Anterior cingulate cortex (tissue), 58 donors: ENCODE results near the gene COQ8B.
"Not testable (repeated sequence)": the region's sequence is repeated elsewhere in the genome, so short reads cannot be mapped to it uniquely, and the experiment has no call there.

Experiments
- DNase-seq, 58 donors: peaks; one replicate each; lab custom pipeline; 2025; lab: John Stamatoyannopoulos, UW

The COQ8B gene

GRCh38 chr19:40716482-40717324 is at the start of gene COQ8B, which contains the start of gene ITPKC:
COQ8B (minus strand) TSS chr19:40716886; CDS start chr19:40714632, 2,254 bp downstream.
ITPKC (plus strand) TSS chr19:40717112; CDS start chr19:40717136, 24 bp downstream.
- DNase-seq = peak; percentile 78 to 100 (median 98)

GRCh38 chr19:40766385-40766784 is 49.7 kb upstream of the COQ8B start:
- not testable (repeated sequence) for DNase-seq

GRCh38 chr19:40763963-40764362 is 47.3 kb upstream of the COQ8B start:
- DNase-seq = no peak

GRCh38 chr19:40763526-40763925 is 46.8 kb upstream of the COQ8B start:
- DNase-seq = no peak

GRCh38 chr19:40762754-40763470 is 46.2 kb upstream of the COQ8B start:
- no peak for DNase-seq

GRCh38 chr19:40759352-40759751 is 42.7 kb upstream of the COQ8B start:
- no peak for DNase-seq

GRCh38 chr19:40758491-40758890 is 41.8 kb upstream of the COQ8B start:
- DNase-seq = no peak

GRCh38 chr19:40756502-40757110 is 39.9 kb upstream of the COQ8B start:
- DNase-seq = no peak

- no peak for DNase-seq
Observed at GRCh38 chr19:40755791-40756190, 39.1 kb upstream of the COQ8B start.

GRCh38 chr19:40755248-40755624 is 38.5 kb upstream of the COQ8B start:
- no peak for DNase-seq

GRCh38 chr19:40754611-40755247 is 38.0 kb upstream of the COQ8B start:
- peak in 2 of 58 donors; percentile 6 to 13 for DNase-seq

- no peak for DNase-seq
Observed at GRCh38 chr19:40752257-40752781, 35.6 kb upstream of the COQ8B start.

- peak; percentile 87 to 100 (median 98) for DNase-seq
Observed at GRCh38 chr19:40750874-40751537, 34.3 kb upstream of the COQ8B start, which contains the start of gene SNRPA. SNRPA (plus strand) TSS chr19:40751203; CDS start chr19:40751409, 206 bp downstream.

GRCh38 chr19:40750058-40750873 is 33.6 kb upstream of the COQ8B start, which contains the start of gene ACTMAP:
ACTMAP (minus strand) TSS chr19:40750477; CDS start chr19:40749803, 674 bp downstream.
- DNase-seq = peak; percentile 99 to 100 (median 100)

- DNase-seq = no peak
Observed at GRCh38 chr19:40747536-40747935, 30.9 kb upstream of the COQ8B start.

- no peak for DNase-seq
Observed at GRCh38 chr19:40745402-40745780, 28.7 kb upstream of the COQ8B start.

- DNase-seq = no peak
Observed at GRCh38 chr19:40744554-40745401, 28.1 kb upstream of the COQ8B start.

- no peak for DNase-seq
Observed at GRCh38 chr19:40743926-40744325, 27.2 kb upstream of the COQ8B start.
